GM10266 (cell line): ENCODE data around the gene MDN1.

ENCODE experiments used
- DNase-seq: peaks from one replicate; pipeline ENCODE4 v3.0.0; 2012; ENCODE audit errors: extremely low spot score
- CTCF ChIP-seq: IDR thresholded peaks from 2 replicates; pipeline ENCODE4 v1.5.1; 2012; ENCODE audit warnings: mild to moderate bottlenecking, low read depth; ENCODE audit not compliant: control insufficient read depth, insufficient read depth; ENCODE audit errors: missing control alignments

Gene MDN1, protein sequence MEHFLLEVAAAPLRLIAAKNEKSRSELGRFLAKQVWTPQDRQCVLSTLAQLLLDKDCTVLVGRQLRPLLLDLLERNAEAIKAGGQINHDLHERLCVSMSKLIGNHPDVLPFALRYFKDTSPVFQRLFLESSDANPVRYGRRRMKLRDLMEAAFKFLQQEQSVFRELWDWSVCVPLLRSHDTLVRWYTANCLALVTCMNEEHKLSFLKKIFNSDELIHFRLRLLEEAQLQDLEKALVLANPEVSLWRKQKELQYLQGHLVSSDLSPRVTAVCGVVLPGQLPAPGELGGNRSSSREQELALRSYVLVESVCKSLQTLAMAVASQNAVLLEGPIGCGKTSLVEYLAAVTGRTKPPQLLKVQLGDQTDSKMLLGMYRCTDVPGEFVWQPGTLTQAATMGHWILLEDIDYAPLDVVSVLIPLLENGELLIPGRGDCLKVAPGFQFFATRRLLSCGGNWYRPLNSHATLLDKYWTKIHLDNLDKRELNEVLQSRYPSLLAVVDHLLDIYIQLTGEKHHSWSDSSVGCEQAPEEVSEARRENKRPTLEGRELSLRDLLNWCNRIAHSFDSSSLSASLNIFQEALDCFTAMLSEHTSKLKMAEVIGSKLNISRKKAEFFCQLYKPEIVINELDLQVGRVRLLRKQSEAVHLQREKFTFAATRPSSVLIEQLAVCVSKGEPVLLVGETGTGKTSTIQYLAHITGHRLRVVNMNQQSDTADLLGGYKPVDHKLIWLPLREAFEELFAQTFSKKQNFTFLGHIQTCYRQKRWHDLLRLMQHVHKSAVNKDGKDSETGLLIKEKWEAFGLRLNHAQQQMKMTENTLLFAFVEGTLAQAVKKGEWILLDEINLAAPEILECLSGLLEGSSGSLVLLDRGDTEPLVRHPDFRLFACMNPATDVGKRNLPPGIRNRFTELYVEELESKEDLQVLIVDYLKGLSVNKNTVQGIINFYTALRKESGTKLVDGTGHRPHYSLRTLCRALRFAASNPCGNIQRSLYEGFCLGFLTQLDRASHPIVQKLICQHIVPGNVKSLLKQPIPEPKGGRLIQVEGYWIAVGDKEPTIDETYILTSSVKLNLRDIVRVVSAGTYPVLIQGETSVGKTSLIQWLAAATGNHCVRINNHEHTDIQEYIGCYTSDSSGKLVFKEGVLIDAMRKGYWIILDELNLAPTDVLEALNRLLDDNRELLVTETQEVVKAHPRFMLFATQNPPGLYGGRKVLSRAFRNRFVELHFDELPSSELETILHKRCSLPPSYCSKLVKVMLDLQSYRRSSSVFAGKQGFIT (N-terminal part only)

GRCh38 chr6:89819336-89820130 lies at the start of gene MDN1:
TSS of gene MDN1 (minus strand) at chr6:89819794. CDS start at chr6:89819607, 187 bp downstream.
- peak; percentile 84 for DNase-seq
- no peak for TF ChIP-seq CTCF

GRCh38 chr6:89866024-89866678 lies 46.6 kb upstream of the MDN1 start:
- TF ChIP-seq CTCF = no peak

GRCh38 chr6:89862698-89863097 lies 43.1 kb upstream of the MDN1 start:
- DNase-seq = no peak
- TF ChIP-seq CTCF = no peak

More at GRCh38 chr6:89866024-89866678, 46.6 kb upstream of the MDN1 start:
- DNase-seq = no peak

DNA sequence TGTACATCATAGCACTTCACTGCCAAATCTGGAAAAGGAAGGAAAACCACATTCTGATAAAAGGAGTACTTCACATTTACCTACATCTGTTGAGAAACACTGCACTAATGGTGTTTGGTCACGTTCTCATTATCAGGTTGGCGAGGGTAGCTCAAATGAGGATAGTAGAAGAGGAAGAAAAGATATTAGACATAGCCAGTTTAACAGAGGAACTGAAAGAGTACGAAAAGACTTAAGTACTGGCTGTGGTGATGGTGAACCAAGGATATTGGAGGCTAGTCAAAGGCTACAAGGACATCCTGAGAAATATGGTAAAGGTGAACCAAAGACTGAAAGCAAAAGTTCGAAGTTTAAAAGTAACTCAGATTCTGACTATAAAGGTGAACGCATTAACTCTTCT lies 42.7 kb upstream of the MDN1 start:
- no peak for TF ChIP-seq CTCF
- peak; percentile 28 for DNase-seq

DNA sequence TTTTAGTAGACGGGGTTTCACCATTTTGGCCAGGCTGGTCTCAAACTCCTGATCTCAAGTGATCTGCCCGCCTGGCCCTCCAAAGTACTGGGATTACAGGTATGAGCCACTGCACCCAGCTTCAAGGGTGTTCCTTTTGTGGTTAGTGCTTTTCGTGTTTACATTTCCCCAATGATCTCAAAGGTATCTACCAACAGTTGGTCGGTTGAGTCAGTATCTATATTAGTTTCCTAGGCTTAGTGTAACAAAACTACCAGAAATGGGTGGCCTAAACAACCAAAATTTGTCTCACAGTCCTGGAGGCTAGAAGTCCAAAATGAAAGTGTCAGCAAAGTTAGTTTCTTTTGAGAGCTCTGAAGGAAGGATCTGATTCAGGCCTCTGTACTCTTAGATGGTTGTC lies 40.1 kb upstream of the MDN1 start:
- peak; percentile 22 for DNase-seq
- no peak for TF ChIP-seq CTCF

GRCh38 chr6:89858041-89858440 lies 38.4 kb upstream of the MDN1 start:
- TF ChIP-seq CTCF = no peak

More at GRCh38 chr6:89858041-89858440, 38.4 kb upstream of the MDN1 start:
- no peak for DNase-seq
